Erythroblast (primary cell): ENCODE data around the gene CROCC2.

Source experiments
- DNase-seq, 2 experiments: peaks; one replicate each; lab custom pipeline; 2025; lab: John Stamatoyannopoulos, UW
- GATA1 ChIP-seq: IDR thresholded peaks from 2 replicates; pipeline ENCODE4 v1.6.1; 2011; ENCODE audit warnings: low read depth, mild to moderate bottlenecking, control low read depth, low read length, moderate library complexity
- POLR2A ChIP-seq: IDR thresholded peaks from 2 replicates; pipeline ENCODE4 v1.6.1; 2011; ENCODE audit warnings: mild to moderate bottlenecking, low read length

CROCC2 gene

DNA sequence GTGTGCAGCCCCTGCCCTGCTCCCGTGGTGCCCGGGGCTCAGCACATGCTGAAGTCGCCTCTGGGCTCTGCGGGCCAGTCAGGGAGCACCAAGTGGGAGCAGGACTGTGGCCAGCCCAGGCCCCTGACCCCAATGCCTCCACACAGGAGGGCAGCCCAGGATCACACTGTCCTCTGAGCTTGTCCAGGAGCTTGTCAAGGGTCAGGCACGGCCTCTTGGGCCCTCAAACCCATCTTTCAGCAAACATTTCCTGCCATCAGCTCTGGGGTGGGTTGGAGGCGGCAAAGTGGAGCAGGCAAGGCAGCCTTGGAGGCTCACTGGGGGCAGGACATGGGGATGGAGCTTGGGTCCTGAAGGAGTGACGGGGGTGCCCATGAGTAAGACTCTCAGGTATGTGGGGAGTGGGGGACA lies 102.6 kb downstream of the CROCC2 start:
- no peak for TF ChIP-seq GATA1
- no peak for TF ChIP-seq POLR2A
- no peak for DNase-seq

DNA sequence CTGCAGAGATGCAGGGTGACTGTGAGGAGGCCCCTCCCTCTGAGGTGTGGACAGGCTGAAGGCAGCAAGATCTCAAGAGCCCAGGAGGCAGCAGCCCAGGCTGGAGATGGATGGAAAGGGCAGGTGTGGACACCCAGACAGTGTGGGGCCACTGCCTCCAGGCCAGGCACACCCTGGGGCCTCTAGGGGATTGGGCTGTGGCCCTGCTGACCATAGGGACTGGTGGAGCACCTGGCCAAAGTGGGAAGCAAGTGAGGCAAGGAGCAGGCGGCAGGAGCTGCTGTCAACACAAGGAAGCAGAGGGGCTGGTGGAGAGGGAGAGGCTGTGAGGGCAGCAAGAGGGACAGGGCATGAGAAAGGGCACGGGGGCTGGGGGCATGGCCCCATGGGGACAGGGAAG lies 103.1 kb downstream of the CROCC2 start:
- no peak for TF ChIP-seq POLR2A
- TF ChIP-seq GATA1, result no peak
- no peak for DNase-seq

DNA sequence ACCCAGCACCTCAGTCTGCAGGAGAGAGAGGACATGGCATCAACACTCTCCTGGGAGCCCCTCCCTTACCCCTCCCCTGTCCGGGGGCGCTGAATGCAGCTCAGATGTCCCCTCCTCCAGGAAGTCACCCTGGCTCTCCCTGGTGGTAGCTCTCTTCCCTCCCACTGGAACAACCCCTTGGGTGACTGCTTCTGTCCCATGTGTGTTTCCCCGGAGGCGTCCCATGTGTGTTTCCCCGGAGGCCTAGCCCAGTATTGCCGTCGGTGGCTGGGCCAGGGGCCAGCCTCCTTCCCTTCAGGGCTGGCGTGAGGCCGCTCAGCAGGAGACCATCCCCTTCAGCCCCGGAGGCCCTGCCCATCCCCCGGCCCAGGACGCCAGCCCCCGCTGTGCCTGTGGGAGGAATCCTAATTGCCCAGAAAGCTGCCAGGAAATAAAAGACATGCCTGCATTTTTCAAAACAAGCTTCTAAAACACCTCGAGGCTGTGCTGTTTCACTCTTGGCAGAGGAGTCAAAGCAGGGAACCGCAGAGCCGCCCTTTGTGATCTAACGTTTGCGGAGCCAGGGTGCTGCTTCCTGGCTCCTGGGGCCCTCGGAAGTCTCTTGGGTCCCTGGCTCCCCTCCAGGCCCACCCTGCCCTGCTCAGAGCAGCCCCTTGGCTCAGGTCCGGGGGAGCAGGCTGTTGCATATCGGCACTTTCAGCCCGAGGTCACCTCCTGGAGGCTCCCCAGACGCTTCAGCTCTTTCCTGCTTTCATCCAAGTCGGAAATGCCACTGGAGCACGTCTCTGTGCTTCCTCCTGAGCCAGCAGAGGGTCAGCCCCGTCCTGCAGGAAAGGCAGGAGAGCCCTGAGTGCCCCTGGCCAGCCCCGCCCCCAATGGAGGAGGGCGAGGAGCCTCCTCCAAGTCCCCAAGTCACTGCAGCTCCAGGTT lies 103.7 kb downstream of the CROCC2 start:
- no peak for TF ChIP-seq POLR2A
- no peak for TF ChIP-seq GATA1

DNA sequence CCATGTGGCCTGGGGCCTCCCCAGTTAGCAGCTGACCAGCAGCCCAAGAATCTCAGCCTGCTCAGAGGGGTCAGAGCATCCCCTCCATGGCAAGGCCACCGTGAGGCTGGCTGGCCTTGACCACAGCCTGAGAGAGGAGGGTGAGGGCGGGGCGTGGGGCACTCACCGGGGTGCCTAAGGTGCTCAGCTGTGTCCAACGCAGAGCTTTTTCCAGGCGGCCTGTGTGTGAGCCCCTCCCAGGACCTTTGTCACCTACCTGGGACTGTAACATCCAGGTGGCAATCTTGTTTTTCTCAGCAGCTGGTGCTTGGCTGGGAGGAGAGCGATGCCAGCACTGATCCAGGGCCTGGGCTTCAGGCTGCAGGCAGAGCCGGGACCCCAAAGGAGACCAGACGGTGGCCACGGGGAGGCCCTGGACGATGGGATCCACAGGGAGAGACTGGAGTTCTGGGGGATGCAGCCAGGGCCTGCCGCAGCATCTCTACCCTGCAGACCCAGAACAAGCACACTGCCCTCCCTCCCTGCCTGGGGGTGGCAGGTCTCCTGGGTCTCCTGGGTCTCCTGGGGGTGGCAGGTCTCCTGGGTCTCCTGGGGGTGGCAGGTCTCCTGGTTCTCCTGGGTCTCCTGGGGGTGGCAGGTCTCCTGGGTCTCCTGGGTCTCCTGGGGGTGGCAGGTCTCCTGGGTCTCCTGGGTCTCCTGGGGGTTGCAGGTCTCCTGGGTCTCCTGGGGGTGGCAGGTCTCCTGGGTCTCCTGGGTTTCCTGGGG lies 104.6 kb downstream of the CROCC2 start:
- TF ChIP-seq GATA1 (no peak), POLR2A (no peak)
- no peak for DNase-seq

More for the DNA sequence above, 103.7 kb downstream of the CROCC2 start:
- DNase-seq, result no peak

DNA sequence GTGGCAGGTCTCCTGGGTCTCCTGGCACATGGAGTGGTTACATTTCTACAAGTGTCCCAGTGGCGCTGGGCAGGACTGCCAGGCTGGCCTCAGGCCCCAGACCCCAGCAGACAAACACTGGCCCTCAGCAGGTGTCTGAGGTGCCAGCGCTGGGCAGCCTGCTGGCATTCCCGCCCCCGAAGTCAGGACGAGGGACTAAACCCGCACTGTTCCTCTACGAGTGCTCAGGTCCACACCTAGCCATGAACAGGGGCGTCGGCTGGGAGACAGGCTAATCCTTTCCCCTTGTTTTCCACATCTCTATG lies 105.1 kb downstream of the CROCC2 start:
- TF ChIP-seq POLR2A (no peak), GATA1 (no peak)
- no peak for DNase-seq

DNA sequence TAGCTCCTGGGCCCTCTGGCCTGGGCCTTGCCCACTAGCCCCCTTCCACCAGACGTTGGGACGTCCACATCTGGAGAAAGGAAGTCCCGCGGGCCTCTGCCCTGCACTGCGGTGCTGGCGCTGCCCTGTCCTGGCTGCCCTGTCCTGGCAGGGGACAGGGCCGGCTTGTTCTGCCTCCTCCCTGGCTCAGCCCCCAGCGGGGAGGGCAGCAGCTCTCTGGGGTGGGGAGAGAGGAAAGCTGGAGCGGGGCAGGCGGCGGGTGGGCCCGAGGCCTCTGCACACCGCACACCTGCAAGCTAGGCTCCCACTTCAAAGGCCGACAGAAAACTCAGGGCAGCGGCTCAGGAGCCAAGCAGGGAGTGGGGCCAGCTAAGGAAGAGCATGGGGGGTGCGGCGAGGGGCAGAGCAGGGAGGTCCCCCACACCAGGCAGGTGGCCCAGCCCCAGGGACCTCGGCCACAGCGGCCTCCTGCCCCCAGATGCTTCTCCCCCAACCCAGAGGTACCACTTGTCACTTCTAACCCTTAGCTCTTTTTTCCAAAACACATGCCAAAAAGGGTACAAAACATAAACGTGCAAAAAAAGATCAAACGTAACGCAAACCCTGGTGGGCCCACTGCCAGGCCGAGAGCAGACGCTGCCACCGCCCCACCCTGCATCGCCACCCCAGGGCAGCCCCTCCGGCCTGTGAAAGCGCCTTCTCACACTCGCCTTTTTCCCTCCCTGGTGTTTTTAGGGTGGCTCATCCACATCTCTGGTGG lies 105.8 kb downstream of the CROCC2 start:
- no peak for DNase-seq
- TF ChIP-seq GATA1 (no peak), POLR2A (no peak)

DNA sequence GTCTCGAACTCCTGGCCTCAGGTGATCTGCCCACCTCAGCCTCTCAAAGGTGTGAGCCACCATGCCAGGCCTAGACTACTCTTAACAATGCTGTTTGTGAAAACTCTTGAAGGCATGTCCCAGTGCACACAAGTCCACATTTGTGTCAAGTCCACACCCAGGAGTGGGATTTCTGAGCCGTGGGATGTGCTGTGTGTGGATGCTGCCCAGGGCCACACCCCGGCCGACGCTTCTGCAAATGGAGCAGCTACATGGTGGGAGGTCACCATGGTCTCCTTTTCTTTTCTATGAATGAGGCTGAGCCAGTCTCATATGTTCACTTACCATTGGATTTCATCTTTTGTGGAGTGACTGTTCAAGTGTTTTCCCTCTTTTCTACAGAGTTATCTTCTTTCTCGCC lies 108.1 kb downstream of the CROCC2 start:
- TF ChIP-seq GATA1 (no peak), POLR2A (no peak)
- no peak for DNase-seq

DNA sequence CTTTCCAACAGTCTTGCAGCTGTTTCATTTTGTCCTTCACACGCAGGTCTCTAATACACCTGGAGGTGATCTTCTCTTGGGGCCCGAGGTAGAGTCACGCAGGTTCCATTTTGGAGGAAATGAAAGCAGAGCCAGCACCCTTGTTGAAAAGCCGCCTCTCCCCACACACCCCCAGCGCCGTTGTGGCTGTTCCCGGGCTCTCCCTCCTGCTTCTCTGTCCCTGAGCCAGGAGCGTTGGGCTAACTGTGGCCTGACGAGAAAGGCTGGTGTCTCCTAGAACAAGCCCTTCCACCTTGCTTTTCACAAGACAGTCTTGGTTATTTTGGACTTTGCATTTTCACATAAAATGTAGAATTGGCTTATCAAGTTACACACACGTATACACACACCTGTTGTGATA lies 108.6 kb downstream of the CROCC2 start:
- TF ChIP-seq POLR2A (no peak), GATA1 (no peak)
- no peak for DNase-seq

DNA sequence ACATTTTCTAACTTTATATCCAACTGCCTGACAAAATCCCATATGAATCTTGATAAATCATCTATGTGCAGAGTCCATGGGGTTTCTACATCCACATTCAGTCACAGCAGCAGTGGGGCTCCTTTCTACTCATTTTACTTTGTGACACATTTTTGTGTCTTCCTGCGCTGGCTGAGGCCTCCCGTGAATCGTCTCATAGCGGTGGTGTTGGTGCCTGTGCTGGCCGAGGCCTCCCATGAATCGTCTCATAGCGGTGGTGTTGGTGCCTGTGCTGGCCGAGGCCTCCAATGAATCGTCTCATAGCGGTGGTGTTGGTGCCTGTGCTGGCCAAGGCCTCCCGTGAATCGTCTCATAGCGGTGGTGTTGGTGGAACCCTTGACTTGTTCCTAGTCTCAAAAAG lies 109.3 kb downstream of the CROCC2 start:
- TF ChIP-seq POLR2A (no peak), GATA1 (no peak)
- DNase-seq, result no peak

DNA sequence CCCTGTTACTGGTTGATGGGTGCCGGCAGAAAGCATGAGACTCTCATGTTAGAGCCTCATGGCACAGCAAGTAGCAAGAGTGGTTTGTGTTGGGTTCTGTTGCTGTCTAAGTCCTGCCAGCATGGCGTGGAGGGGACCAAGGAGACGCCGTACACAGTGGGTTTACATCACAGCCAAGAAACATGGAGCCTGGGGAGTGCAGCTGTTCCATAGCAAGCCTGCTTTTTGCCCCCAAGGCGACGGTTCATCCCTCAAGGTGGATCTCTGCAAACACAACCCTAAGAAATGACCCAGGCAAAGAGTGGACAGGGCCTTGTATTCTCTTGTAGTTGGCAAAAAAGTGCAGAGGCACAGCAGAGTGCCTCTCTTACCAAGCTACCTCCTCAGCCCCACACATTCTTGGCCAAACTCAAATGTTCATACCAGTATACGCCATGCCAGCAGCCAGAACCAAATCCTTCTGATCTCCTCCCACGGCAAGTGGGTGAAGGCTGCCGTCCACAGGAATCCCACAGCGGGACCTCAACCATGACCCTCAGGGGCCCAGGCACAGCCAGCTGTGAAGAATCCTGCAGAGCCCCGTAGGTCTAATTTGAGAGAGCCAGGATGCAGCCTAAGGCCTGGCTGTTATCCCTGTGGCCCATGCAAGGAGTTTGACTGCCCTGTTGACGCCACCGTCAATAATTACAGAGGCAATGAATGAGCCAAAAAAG lies 111.2 kb downstream of the CROCC2 start:
- DNase-seq, result no peak
- no peak for TF ChIP-seq POLR2A
- TF ChIP-seq GATA1, result no peak

DNA sequence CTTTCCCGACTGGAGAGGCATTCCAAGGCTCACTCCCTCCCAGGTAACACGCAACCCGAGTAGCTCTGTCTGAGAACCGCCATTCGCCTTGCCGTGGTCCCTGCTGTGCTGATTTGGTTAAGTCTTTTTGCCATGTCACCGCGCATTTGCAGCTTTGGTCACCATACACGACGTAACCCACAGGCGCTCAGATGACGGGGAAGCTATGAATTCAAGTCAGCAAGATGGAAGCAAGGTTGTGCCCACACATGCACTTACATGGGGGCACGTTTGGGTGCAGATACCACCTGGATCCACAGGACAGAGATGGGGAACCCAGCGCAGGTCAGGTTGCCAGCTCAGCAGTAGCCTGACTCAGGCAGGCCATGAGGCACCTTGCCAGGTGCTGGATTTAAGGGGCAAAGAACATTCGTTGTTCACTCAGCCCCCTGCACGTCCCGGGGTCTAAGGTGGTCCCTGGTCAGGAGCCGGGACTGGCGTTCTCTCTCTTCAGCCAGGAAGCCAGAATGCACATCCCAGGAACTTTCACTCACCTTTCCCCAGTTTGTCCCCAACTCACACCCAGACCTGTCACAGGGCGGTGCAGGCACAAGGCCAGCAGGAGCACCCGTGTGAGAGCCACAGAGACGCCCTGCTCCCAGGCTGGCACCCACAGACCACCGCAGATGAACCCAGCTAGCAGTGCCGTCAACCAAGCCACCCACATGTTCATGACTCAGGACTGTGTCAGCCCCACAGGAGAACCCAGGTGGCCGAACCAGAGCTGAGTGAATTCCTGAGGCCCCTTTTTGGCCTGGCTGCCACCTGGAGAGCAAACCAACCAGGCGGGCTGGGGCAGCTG lies 112.1 kb downstream of the CROCC2 start:
- DNase-seq, result no peak
- TF ChIP-seq GATA1 (no peak), POLR2A (no peak)

DNA sequence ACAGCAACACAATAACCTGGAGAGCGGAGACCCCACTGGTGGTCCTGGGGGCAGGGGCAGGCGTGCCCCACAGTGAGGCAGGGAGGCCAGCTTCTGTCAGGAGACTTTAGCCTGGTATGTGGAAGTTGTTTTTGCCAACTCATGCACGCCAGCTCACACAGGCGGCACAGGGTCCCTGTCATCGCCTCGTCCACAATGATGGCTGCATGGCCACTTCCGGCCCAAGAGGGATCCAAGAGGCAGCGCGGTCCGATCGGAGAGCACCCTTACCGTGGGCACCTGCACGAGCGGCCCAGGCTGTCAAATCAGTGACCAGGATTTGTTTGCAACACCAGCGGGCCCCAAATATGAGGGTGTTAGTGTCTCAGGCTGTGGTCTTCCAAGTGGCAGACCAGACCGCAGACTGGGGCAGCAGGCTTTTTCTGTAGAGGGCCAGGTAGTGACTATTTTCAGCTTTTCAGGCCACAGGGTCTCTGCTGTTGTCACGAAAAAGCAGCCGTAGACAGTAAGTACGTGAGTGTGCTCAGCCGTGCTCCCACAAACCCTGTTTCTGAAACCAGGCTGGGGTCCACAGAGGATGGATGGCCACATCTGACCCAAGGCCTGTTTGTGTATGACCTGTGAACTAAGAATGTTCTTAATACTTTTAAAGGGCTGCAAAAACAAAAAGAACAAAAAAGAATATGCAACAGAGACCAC lies 113.5 kb downstream of the CROCC2 start:
- DNase-seq, result no peak
- TF ChIP-seq POLR2A (no peak), GATA1 (no peak)

DNA sequence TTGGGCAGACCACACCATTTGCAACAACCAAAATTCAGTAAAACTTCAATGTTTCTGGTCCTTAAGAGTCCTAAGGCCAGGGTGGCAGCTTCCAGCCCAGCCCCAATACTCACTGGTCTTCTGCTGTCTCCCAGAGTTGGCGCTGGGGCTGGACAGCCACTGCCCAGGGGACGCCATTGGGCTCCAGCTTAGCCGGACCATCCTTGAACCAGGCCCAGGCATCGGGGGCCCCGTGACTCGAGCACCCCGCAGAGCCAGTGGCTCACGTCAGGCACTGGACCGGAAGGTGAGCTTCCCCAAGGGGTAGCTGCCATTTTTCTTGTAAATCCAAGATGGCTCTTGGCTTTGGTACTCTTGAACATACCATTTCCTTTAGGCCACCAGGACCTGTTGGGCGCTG lies 114.1 kb downstream of the CROCC2 start:
- TF ChIP-seq GATA1 (no peak), POLR2A (no peak)
- DNase-seq, result no peak
